B cell (primary cell): ENCODE measurements around the gene CASP2. TPM values are rescaled to one million over a fixed set of nuclear protein-coding genes. Genes with fewer than 3 reads are reported as not detected.

Source experiments
- ATAC-seq: fragments of 200-7000 bp; cut with Tn5 transposase; one replicate; pipeline ENCODE4 v1.10.0; 2021; ENCODE audit warnings: low read depth, mild to moderate bottlenecking, moderate number of reproducible peaks, moderate library complexity
- CTCF ChIA-PET: fragments of 350-600 bp; sonication (Branson Sonifier 250); formaldehyde crosslinking; loops from one replicate; lab custom pipeline; 2021; ENCODE audit warnings: antibody characterized with exemption, inconsistent platforms; lab: Charles Lee
- POLR2A ChIA-PET: fragments of 350-600 bp; sonication (Branson Sonifier 250); formaldehyde crosslinking; loops from one replicate; lab custom pipeline; 2021; ENCODE audit warnings: antibody characterized with exemption; lab: Charles Lee
- DNase-seq: peaks from one replicate; pipeline ENCODE4 v3.0.0; 2013
- H2AFZ ChIP-seq: 2 replicates; pipeline ENCODE4 v1.6.1; 2012; ENCODE audit warnings: mild to moderate bottlenecking, low read depth, low read length; ENCODE audit not compliant: insufficient read depth, poor library complexity, severe bottlenecking
- H3K27ac ChIP-seq, 2 donors: 1 replicate in 1 of 2; 2 replicates in 1 of 2; pipeline ENCODE4 v1.5.1; 2012 to 2013; ENCODE audit warnings: low read length in 2 of 2, mild to moderate bottlenecking in 2 of 2, moderate library complexity in 1 of 2
- H3K27me3 ChIP-seq, 4 experiments: fragments of 200-600 bp in 1 of 4; sonication (generic) in 1 of 4; replicated peaks in 1 of 4; 1 replicate in 2 of 4; 2 replicates in 2 of 4; pipeline versions ENCODE4 v1.6.1 to v1.7.0; 2013 to 2016; ENCODE audit warnings: low read length in 3 of 4, mild to moderate bottlenecking in 2 of 4, mixed read lengths in 1 of 4, moderate library complexity in 1 of 4; ENCODE audit not compliant: insufficient read depth in 4 of 4, control insufficient read depth in 3 of 4; ENCODE audit errors: control extremely low read depth in 1 of 4
- H3K36me3 ChIP-seq, 2 experiments: replicated peaks in 1 of 2; 1 replicate in 1 of 2; 2 replicates in 1 of 2; pipeline versions ENCODE4 v1.6.1 to v1.7.1; 2013; ENCODE audit warnings: low read length in 1 of 2; ENCODE audit not compliant: insufficient read depth in 2 of 2, control insufficient read depth in 1 of 2; ENCODE audit errors: control extremely low read depth in 1 of 2, extremely low read depth in 1 of 2
- H3K4me1 ChIP-seq, 2 donors: fragments of 200-600 bp in 1 of 2; sonication (generic) in 1 of 2; 1 replicate in 1 of 2; 2 replicates in 1 of 2; pipeline versions ENCODE4 v1.5.1 to v1.6.1; 2013 to 2017; ENCODE audit warnings: low read length in 2 of 2; ENCODE audit not compliant: control insufficient read depth in 2 of 2, insufficient read depth in 2 of 2
- H3K4me2 ChIP-seq: replicated peaks from 2 replicates; pipeline ENCODE3; 2012; ENCODE audit warnings: mild to moderate bottlenecking, low read depth, low read length; ENCODE audit not compliant: poor library complexity, severe bottlenecking
- H3K4me3 ChIP-seq, 5 experiments: fragments of 200-600 bp in 1 of 5; sonication (generic) in 1 of 5; 1 replicate in 3 of 5; 2 replicates in 2 of 5; pipeline versions ENCODE4 v1.5.1 to v1.7.0; 2011 to 2016; ENCODE audit warnings: low read length in 4 of 5, mild to moderate bottlenecking in 4 of 5, low read depth in 2 of 5, control low read depth in 1 of 5, moderate library complexity in 1 of 5; ENCODE audit not compliant: insufficient read depth in 1 of 5; ENCODE audit errors: control extremely low read depth in 1 of 5, extremely low read depth in 1 of 5
- H3K79me2 ChIP-seq: fragments of 200-600 bp; sonication (generic); one replicate; pipeline ENCODE4 v1.6.0; 2016; ENCODE audit warnings: low read length; ENCODE audit not compliant: control insufficient read depth, insufficient read depth
- H3K9ac ChIP-seq: fragments of 200-600 bp; sonication (generic); 2 replicates; pipeline ENCODE4 v1.6.1; 2017; ENCODE audit warnings: mild to moderate bottlenecking, low read length, moderate library complexity
- H3K9me3 ChIP-seq, 3 donors: one replicate each; pipeline versions ENCODE4 v1.6.1 to v1.7.1; 2013; ENCODE audit warnings: low read length in 2 of 3; ENCODE audit not compliant: control insufficient read depth in 2 of 3, insufficient read depth in 1 of 3; ENCODE audit errors: control extremely low read depth in 1 of 3
- H4K20me1 ChIP-seq: 2 replicates; pipeline ENCODE4 v1.6.0; 2012; ENCODE audit warnings: mild to moderate bottlenecking, low read length; ENCODE audit not compliant: insufficient read depth, control insufficient read depth, poor library complexity, severe bottlenecking
- H3K27ac Mint-ChIP-seq: one replicate; pipeline ENCODE4 v1.8.0; 2021; ENCODE audit warnings: mixed read lengths
- H3K27me3 Mint-ChIP-seq: one replicate; pipeline ENCODE4 v1.8.0; 2021; ENCODE audit warnings: mixed read lengths
- H3K4me1 Mint-ChIP-seq: one replicate; pipeline ENCODE4 v1.8.0; 2021; ENCODE audit warnings: mixed read lengths
- H3K4me3 Mint-ChIP-seq: one replicate; pipeline ENCODE4 v1.8.0; 2021; ENCODE audit warnings: mixed read lengths
- H3K9me3 Mint-ChIP-seq: one replicate; pipeline ENCODE4 v1.8.0; 2022; ENCODE audit warnings: mixed read lengths; ENCODE audit not compliant: insufficient read depth
- EZH2 ChIP-seq: IDR thresholded peaks from 2 replicates; pipeline ENCODE4 v1.6.1; 2012; ENCODE audit warnings: borderline replicate concordance, low read depth, mild to moderate bottlenecking, moderate library complexity, low read length; ENCODE audit not compliant: insufficient read depth, poor library complexity, severe bottlenecking
- WGBS: methylation state at CpG from one replicate; pipeline ENCODE4 v1.1.5; 2013; ENCODE audit warnings: missing lambda C conversion rate; ENCODE audit not compliant: insufficient coverage; 5-methylcytosine and 5-hydroxymethylcytosine counted together
- intact Hi-C: fragments of 100-400 bp; cut with micrococcal nuclease; formaldehyde crosslinking; loops from one replicate; pipeline ENCODE4 v1.10.0; 2022
- polyA plus RNA-seq: library from polyadenylated mRNA; depleted of rRNA; stranded (reverse); fragments of >200 nt; gene quantifications from 2 replicates; pipeline ENCODE4 v1.2.3, GENCODE V29; 2012
- total RNA-seq, 2 donors: library from RNA; stranded (reverse); fragments of 120-200 nt in 1 of 2; gene quantifications; 1 replicate in 1 of 2; 2 replicates in 1 of 2; pipeline versions ENCODE4 v1.2.3 to v1.2.4, GENCODE V29; 2013 to 2022
- TF ChIP-seq, protein P1 (sequence below): fragments of 200-600 bp; IDR thresholded peaks from one replicate; pipeline ENCODE4 v1.8.0; 2022; ENCODE audit warnings: antibody characterized with exemption, mild to moderate bottlenecking

CASP2 gene
- total and polyA plus RNA-seq, 2 donors (not counting 1 experiment from before 2014, with no cell fraction given) = 29.2 to 66.5 TPM

DNA sequence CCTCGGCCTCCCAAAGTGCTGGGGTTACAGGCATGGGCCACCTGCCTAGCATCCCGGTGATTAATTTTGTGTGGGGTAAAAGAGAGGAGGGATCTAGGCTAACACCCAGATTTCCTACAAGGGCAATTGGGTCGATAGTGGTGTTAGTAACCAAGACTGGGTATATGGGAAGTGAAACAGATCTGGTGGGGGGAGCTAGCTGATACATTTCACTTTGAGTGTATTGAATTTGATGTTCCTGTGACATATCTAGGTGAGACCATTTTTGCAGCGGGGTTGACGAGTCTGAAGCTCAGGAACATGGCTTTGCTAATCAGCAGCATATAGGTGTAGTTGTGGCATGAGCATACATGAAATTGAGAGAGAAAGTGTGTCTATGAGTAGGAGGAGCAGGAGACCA lies 39.8 kb downstream of the CASP2 start:
- no peaks in the 10 kb centered on the region for H3K36me3 ChIP-seq
- ATAC-seq = peak; percentile 80
- Mint-ChIP-seq H3K27ac (peak overlapping the region; percentile 78), H3K4me3 (peak overlapping the region; percentile 60), H3K9me3 (no peaks in the 10 kb centered on the region), H3K27me3 (no peaks in the 10 kb centered on the region), H3K4me1 (peaks cover 37% of the 10 kb centered on the region)
- POLR2A ChIA-PET = no interaction called here
- H3K79me2 ChIP-seq = no peaks in the 10 kb centered on the region
- intact Hi-C loops = loop anchor here (10.0 kb wide), 1 partner anchor 47 kb away; no protein-coding TSS in a partner anchor
- peak overlapping the region; percentile 36 for H2AFZ ChIP-seq
- H3K27me3 ChIP-seq = peaks cover 0 to 2% (median 0%) of the 10 kb centered on the region in 4 experiments
- no peak overlapping the region for H3K9ac ChIP-seq
- H3K27ac ChIP-seq = peak overlapping the region; percentile 25 to 40
- peaks cover 18 to 36% of the 10 kb centered on the region in 2 donors for H3K4me1 ChIP-seq
- H4K20me1 ChIP-seq = no peaks in the 10 kb centered on the region
- H3K9me3 ChIP-seq = no peaks in the 10 kb centered on the region
- peak overlapping the region; percentile 42 for H3K4me2 ChIP-seq
- no peak for TF ChIP-seq EZH2
- TF ChIP-seq, protein P1, sequence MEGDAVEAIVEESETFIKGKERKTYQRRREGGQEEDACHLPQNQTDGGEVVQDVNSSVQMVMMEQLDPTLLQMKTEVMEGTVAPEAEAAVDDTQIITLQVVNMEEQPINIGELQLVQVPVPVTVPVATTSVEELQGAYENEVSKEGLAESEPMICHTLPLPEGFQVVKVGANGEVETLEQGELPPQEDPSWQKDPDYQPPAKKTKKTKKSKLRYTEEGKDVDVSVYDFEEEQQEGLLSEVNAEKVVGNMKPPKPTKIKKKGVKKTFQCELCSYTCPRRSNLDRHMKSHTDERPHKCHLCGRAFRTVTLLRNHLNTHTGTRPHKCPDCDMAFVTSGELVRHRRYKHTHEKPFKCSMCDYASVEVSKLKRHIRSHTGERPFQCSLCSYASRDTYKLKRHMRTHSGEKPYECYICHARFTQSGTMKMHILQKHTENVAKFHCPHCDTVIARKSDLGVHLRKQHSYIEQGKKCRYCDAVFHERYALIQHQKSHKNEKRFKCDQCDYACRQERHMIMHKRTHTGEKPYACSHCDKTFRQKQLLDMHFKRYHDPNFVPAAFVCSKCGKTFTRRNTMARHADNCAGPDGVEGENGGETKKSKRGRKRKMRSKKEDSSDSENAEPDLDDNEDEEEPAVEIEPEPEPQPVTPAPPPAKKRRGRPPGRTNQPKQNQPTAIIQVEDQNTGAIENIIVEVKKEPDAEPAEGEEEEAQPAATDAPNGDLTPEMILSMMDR = no peak
- peak; percentile 57 for DNase-seq
- CTCF ChIA-PET = interaction anchor here (0.8 to 3.1 kb wide), 5 partner anchors 17 to 89 kb away, joined by 3 to 10 read pairs (median 7); no protein-coding TSS in a partner anchor
- no peak overlapping the region for H3K4me3 ChIP-seq
- 77% methylated on average over 5 of the region's 5 CpGs for WGBS

DNA sequence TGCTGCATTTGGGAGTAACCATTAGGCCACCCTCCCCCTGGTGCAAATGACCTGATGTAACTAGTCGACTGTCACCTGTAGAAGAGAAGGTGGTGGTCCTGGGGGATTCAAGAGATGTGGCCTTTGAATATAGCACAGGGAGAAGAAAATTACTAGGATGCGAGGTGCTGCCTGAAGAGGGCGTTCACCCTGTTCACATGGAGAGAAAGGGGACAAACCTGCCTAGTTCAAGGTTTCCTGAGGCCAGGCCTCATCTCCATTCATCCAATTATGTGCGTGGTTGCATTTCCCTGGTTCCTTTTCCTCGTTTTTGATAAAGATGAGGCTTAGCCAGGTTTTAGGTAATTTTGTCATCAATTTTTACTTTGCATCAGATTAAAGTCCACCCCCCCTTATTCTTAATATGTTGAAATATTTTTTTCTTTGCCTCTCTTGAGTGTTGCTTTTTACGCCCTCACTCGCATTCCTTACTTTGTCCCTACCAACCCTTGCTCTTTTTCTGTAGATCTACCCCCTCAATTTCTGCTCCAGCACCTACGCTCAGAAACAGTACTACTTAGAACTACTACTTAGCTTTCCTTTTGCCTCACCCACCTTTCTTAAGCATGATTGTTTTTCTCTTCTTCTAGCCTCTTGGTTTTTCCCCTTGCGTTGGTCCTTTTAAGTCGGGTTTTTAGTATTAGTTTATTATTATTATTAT lies 41.5 kb downstream of the CASP2 start:
- Histone ChIP-seq H4K20me1 (no peaks in the 10 kb centered on the region), H3K9ac (no peak overlapping the region), H3K4me1 (peaks cover 18 to 29% of the 10 kb centered on the region in 2 donors), H3K36me3 (no peaks in the 10 kb centered on the region), H3K4me2 (no peak overlapping the region), H3K9me3 (no peaks in the 10 kb centered on the region), H3K27ac (no peak overlapping the region), H3K27me3 (peaks cover 0 to 1% (median 0%) of the 10 kb centered on the region in 4 experiments), H2AFZ (no peak overlapping the region), H3K79me2 (no peaks in the 10 kb centered on the region), H3K4me3 (no peak overlapping the region)
- CTCF ChIA-PET = interaction anchor here (1.3 to 3.1 kb wide), 3 partner anchors 19 to 51 kb away, joined by 3 to 10 read pairs (median 7); no protein-coding TSS in a partner anchor
- Mint-ChIP-seq H3K4me1 (peaks cover 29% of the 10 kb centered on the region), H3K27ac (no peak overlapping the region), H3K27me3 (no peaks in the 10 kb centered on the region), H3K4me3 (no peak overlapping the region), H3K9me3 (no peaks in the 10 kb centered on the region)
- intact Hi-C loops = loop anchor here (10.0 kb wide), 1 partner anchor 45 kb away; no protein-coding TSS in a partner anchor
- ATAC-seq (no peak), DNase-seq (no peak)
- POLR2A ChIA-PET = interaction anchor here (0.7 kb wide), 1 partner anchor 11 kb away, joined by 3 read pairs; no protein-coding TSS in a partner anchor
- 100% methylated on average over 5 of the region's 10 CpGs for WGBS
- TF ChIP-seq, protein P1 = no peak
- no peak for TF ChIP-seq EZH2
